Middle frontal gyrus (tissue), 1 donor: ENCODE measurements around the gene CHST1.

Experiments used
- DNase-seq: peaks from one replicate; pipeline ENCODE4 v3.0.0-alpha.2; 2015; ENCODE audit warnings: low spot score; ENCODE audit errors: extremely low spot score

Gene CHST1

DNA sequence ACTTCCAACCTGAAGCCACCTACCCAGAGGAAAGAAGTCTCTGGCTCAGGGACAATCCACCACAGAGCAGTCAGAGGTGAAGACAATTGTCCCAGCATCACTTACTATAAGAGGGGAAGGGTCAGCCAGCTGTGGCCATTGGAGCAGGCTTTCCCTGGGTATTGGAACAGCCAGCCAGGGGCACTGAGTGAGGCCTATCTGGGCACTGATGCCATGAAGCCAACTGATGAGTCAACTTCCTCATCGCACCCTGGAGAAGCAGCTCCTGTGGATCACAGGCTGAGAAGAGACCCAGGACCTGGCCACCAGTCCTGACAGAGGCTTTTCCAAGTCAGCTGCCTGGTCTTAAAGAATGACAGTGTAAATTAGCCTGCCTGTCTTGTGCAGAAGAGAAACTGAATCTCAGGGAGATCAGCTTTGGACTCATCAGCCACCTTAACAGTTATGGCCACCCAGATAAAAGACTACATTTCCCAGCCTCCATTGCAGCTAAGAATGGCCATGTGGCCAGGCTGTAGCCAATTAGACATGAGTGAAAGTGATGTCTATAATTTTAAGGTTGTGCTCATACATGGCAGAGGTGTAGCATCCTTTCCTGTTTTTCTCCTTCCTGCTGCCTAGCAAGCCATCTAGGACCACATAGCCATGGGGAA lies 19.0 kb downstream of the CHST1 start:
- DNase-seq = no peak

DNA sequence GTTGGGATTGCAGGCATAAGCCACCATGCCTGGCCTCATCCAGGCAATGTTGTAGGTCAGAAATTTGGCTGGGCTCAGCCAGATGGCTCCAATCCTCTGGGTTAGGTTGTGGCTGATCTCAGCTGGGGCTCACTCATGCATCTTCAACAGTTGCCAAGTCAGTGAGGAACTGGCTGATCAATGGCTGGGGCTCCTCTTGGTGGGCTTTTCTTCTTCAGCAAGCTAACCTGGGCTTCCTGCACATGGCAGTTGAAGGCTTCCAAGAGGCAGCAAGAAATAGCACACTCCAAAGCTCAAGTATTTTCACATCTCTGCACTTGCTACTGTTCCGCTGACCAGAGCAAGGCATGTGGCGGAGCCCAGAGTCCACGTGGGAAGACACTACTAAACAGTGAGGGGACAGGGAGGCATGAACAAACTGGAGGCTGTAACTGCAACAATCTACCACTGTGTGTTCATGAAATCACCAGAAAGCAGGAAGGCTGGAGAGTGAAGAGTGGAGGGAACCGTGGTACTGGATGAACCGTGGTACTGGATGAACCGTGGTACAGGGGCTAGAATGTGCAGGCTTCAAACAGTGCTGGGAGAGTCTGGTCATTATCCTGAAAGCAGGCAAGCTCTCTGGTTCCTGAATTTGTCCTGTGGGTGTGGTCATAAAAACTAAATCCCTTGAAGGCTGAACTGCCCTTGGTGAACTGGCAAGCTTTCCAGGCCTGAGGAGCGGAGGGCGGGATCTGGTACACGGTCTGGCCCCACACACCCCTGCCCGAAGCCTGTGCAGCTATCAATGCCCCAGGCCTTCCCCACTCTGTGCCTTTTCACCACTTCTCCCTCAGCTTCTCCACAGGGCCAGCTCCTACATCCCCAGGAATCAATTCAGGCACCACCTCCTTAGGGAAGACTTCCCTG lies 20.2 kb downstream of the CHST1 start:
- DNase-seq = no peak

DNA sequence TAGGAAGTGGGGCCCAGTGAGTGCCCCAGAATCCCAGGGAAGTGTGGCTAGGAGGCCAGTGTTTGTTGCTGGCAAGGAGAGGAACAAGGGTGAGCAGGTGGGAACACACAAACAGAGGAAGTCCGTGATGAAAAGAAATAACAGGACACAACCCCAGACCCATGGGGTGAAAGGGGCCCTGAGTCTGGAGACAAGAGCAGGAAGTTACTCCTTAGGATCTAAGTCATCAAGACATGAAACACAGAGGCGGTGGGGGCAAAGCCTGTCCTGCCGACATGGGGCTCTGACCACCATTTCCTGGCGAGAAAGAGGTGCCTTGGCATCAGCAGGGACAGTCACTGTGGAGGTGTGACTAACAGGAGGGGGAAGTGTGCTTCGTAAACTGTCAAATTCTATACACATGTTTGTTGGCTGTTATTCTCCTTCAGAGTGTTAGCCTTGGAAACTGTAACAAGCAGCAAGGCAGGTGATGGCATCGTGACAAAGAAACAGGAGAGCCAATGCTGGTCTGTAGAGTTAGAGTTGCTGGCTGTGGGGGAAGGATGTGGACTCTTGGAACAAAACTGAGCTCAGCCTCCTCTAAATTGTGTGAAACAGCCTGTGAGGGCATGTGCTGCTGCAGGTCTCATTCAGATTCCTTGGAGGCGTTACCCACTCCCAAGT lies 21.7 kb downstream of the CHST1 start:
- DNase-seq = no peak

DNA sequence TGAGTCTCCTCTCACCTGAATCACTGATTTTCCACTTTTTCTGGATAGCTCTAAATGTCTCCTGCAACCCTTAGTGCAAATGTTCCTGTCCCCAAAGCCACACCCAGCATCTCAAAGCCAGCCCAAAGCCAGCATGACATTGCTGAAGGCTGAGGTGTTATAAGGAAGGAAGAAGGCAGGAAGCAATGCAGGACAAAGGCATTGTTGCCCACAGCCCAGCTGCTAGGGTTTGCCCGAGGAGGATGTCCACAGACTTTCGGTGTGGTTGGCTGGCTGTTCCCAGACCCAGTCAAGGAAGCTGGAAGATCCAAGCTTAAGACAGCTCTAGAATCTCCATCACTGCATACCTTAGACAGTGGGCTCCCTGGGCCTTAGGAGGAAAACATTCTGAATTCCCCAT lies 23.5 kb downstream of the CHST1 start:
- DNase-seq = no peak

DNA sequence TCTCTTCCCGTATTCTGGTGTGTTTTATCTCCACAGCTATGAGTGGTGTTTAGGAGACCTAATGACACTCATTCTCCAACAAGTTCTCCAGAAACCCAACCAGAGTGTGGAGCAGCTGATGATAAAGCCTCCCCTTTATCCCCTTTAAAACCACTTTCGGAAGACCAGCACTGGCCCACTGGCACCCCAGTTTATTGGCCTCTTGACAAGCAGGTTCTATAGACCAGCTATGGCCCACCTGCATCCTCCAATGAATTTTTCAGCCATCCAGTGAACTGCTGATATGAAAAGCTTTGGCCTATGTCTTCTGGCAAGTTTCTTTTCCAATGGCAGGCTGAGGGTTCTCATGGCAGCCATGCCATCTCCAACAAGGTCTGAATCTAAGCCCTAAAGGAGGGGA lies 27.4 kb downstream of the CHST1 start:
- no peak for DNase-seq

DNA sequence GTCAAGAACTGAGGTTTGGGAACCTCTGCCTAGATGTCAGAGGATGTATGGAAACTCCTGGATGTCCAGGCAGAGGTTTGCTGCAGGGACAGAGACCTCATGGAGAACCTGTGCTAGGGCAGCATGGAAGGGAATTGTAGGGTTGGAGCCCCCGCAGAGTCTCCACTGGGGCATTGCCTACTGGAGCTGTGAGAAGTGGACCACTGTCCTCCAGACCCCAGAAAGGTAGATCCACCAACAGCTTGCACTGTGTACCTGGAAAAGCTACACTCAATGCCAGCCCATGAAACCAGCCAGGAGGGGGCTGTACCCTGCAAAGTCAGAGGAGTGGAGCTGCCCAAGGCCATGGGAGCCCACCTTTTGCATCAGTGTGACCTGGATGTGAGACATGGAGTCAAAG lies 29.5 kb downstream of the CHST1 start:
- no peak for DNase-seq

DNA sequence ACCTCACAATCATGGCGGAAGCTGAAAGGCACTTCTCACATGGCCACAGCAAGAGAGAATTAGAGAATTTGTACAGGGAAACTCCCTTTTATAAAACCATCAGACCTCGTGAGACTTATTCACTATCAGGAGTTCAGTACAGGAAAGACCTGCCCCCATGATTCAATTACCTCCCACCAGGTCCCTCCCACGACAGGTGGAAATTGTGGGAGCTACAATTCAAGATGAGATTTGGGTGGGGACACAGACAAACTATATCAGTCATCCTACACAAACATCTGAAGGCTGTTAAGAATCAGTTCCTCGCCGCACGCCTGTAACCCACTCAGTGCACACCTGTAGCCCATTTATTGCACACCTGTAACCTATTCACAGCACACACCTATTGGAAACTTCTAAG lies 39.8 kb downstream of the CHST1 start:
- no peak for DNase-seq

DNA sequence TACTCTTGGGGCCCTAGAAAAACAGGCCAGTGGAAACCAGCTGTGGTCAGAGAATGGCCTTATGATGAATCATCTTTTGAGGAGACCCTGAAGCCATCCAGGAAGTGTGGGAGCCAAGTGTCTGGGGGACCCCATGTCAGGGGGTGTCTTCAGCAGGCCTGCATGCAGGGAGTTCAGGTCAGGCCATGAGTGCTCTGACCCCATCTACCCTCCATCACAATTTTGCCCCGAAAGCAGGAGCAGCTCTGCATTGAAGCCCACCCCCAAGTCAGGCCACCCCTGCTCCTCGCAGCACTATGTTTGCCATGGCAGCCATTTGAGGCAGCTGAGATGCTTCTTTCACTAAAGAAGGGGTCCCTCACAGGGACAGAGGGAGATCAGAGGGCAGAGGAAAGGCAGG lies 41.3 kb downstream of the CHST1 start:
- DNase-seq = no peak

DNA sequence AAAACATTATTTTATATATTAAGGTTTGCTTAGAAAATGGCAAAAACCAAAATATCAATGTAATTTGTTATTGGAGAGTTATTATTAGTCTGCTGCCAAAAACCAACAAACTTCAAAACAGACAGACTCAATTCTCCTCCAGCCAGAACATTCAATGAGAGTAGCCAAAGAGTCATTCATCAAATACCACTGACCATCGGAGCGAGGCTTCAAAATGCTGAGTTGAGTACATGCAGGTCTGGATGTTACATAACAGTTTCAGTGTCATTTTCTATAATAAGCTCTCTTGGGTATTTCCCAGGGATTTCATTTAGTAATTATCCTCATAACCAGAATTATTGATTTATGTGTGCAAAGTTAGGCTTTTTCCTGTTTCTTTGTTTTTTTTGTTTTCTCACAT lies 42.6 kb downstream of the CHST1 start:
- DNase-seq = no peak

DNA sequence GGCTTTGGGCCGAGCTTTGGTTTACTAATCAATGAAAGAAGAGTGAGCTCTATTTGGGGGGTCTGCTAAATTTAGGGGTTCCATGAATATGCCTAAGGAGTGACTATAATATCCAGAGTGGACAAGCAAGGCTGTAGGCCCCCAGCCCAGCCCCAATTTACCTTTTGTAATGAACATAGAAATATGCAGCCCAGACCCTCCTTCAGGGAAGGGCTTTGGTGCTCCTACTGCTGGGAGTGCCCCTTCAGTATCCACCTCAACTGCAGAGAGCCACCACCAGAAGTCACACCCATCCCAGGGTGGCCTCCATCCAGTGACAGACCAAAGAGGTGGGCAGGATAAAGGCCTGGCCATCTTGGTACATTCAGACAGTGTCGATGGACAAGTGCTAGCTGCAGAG lies 43.1 kb downstream of the CHST1 start:
- no peak for DNase-seq

DNA sequence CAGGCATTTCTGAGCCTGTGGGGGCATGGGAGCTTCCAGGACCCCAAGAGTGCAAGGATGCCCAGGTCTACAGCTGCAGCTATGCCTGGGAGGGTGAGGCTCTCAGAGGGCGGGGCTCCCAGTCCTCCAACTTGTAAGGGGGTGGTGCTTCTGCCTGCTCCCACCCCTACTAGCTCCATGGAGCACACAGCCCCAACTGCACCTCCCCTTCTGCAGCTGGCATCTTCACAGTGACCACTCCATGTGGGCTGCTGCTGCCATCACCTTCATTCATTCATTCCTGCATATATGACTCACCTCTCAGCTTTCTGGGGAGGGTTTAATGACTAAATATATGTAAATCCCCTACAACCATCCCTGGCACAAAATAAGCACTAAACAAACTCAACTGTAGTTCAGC lies 43.8 kb downstream of the CHST1 start:
- no peak for DNase-seq

DNA sequence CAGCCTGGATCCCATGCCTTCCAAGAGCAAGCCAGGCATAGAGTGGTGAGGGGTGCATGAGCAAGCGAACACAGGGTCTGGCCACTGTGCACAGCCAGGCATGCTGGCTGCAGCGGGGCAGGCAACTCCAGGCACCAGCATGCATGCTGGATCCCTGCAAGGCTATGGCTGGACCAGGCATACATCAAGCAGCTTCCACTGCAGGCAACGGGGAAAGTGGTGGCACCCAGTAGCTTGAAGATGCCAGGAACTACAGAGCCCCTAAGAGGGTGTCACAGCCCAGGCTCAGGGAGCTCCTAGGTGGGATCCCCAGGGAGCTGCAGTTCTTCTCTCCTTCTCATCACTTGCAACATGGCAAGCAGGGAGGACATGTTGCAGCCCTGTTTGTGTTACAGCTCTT lies 45.2 kb downstream of the CHST1 start:
- DNase-seq = no peak

DNA sequence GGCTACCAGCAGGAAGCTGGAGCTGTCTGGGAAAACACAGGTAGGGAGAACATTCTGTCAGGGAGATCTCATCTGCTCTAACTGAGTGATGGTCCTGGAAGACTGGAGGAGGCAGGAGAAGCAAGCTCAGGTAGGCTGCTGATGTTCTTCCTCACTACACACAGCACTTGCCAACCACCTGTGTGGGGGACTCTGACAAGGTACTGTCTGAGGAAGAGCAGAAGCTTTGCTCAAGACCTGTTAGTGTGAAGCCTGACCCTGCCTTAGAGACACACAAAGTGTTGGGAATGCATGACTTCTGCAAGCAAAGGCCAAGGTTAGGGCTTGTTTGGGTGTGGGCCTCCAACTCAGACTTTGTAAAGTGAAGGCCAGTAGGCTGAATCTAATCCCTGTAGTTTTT lies 46.5 kb downstream of the CHST1 start:
- DNase-seq = no peak

DNA sequence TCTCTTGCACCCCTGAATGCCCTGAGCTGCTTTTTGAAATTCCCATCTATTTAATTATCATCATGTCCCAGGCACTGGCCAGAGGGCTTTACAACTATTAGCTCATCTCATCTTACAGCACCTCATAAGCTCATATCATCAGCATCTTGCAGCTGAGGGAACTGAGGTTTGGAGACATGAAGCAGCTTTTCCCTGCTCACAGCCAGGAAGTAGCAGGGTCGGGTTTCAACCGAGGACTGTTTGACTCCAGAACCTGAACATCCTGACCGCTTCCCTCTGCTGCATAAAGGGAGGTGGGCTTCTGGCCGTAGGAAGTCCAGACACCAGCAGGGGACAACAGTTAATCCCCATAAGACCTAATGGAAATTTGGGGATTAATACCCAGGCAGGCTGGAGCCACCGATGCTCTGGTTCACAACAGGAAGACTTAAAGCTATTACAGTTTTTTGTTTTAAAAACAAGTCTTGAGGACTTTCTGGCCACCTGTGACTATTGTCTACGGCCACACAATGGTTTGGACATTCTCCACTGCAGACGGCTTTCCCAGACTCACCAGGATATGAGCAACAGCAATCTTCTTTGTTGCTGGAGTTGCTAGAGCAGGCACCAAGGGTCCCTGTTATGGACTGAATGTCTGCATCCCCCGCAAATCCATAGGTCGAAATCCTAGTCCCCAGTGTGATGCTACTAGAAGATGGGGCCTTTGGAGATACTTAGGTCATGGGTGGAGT lies 47.4 kb downstream of the CHST1 start:
- DNase-seq = no peak

DNA sequence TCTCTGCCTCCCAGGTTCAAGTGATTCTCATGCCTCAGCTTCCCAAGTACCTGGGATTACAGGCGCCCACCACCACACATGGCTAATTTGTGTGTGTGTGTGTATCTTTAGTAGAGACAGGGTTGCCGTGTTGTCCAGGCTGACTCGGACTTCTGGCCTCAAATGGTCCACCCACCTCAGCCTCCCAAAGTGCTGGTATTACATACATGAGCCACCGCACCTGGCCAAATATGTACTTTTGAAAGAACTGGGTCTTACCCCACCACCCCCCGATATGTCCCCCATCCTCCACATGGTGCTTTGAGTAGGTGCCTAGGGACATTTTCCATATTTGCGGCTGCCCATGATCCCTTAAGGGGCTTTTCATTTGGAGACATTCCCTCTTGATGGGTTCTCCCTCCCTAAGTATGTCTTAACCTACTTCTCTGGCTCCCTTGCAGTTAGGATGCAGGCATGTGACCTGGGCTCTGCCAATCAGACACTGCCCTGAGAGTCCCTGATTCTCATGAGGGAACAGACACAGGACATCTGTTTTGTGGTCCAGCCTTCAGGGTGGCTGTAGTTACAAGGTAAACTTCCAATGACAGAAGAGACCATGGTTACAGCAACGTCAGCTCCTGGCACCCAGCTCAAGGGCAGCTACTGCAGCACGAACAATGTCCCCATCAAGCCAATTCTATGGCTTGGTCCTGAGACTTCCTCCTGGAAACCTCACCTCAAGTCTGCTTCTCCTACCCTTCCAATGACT lies 48.4 kb downstream of the CHST1 start:
- DNase-seq = no peak

DNA sequence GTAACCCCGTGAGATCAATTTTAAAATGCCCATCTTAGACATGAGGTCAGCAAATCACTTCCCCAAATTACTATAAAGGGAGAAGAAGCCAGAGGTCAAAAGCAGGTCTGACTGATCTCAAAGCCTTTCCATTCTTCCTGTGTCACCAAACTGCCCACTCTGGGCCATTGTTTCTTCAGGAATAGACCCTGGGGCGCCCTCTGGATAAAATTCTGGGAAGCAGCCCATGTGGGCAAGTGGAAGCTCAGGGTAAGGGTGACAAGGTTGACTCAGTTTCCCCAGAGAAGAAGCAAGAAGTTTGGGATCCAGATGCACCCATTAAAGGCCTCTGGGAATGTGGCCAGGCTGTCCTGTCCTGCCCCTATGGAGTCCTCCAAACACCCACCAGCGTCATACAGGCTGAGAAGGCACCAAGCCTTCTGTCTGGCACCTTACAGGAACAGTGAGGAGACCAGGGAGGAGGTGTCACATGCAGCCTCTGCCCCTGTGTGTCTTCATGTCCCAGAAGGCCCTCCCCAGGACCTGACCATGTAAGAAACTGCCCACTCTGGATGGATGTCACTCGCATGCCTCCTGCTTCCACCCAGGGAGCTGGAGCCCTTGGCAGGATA lies 50.1 kb downstream of the CHST1 start:
- no peak for DNase-seq

DNA sequence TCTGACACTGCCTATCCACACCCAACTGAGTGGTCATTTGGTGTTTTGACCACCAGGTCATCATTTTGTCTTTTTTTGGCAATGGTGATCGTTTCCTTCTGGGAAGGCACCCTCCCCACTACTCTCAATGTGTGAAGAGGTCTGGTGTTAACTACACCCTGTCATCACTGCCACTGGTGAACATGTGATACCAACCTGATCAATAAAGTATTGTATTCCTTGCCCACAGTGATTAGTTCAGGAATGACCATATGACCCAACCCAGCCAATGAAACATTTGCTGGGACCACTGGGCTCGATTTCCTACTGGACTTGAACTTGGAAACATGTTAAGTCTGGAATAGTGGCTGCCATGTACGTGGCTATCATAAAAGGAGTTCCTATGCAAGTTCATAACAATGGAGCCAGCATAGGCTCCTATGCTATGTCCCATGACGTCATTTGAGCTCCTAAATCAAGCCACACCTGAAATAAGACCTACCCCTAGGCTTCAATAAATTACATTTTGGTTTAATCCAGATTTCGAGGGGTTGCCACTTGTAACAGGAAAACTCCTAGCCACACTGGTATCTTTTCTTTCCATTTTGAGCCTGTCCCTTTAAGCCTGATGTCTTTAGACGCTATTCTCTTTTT lies 51.1 kb downstream of the CHST1 start:
- no peak for DNase-seq

DNA sequence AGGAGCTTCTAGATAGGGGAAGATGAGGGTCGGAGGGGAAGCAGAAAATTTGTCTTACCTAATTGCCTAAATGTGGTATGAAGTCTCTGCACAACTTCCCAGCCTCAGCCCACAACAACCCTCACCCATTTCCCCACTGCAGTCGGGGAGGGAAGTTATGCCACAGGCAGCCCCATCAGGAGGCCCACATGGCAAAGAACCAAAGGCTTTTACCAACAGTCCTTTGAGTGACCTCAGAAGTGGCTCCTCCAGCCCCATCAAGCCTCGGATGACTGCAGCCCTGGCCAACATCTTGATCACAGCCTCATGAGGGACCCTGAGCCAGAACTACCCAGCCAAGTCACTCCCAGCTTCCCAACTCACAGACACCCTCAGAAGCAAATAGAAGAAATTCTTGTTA lies 54.8 kb downstream of the CHST1 start:
- no peak for DNase-seq

DNA sequence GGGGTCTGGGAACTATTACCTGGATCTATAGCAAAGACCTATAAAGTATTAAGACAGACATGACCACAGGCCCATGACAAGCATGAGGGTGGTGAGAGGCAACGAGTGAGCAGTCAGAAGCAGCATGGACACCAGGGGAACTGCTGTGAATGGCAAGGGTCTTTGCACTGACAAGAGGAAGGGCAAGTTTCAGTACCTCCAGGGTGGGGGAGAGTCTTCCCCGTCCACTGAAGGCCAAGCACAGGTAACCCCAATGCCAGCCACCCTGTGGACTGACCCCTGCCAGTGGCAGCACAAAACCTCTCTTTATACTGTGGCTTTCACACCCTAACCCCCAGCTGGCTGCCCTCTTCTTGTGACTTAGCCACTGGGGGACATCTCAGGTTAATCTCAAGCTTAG lies 55.5 kb downstream of the CHST1 start:
- DNase-seq = no peak

DNA sequence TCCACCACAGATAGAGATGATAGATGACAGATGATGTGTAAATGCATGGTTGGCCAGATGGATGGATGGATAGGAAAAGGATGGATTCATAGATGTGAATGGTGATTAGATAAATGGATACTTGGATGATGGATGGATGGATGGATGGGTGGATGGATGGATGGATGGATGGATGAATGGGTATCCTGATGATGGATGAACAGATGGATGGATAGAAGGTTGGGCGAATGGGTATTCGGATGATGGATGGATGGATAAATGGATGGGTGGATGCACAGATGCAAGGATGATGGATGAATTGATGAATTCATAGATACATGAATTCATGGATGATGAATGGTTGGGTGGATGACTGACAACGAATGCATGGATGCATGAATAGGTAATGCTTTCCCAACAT lies 56.1 kb downstream of the CHST1 start:
- DNase-seq = no peak
